A549 (cell line): ENCODE measurements around the gene XPO4. TPM values are rescaled to one million over a fixed set of nuclear protein-coding genes. Genes with fewer than 3 reads are reported as not detected.

Source experiments
- ATAC-seq, 2 experiments: fragments of 200-7000 bp in 1 of 2; fragments of >200 bp in 1 of 2; cut with Nextera tagmentation in 1 of 2; cut with Tn5 transposase in 1 of 2; 3 replicates each; pipeline versions ENCODE4 v1.8.0 to v1.9.1; 2018 to 2020; ENCODE audit warnings: mild to moderate bottlenecking in 1 of 2, moderate library complexity in 1 of 2
- CTCF ChIA-PET: fragments of 300-600 bp; sonication (Branson Sonifier 250); formaldehyde crosslinking; extraction: SDS; loops from one replicate; lab custom pipeline; 2021; ENCODE audit warnings: antibody characterized with exemption, inconsistent platforms; lab: Yijun Ruan, JAX
- POLR2A ChIA-PET: fragments of 350-600 bp; formaldehyde crosslinking; extraction: SDS; loops from one replicate; lab custom pipeline; 2021; ENCODE audit warnings: antibody characterized with exemption, inconsistent platforms; lab: Yijun Ruan, JAX
- DNase-seq, 2 experiments: peaks; one replicate each; pipeline versions ENCODE4 v3.0.0 to v3.0.0-alpha.2; 2011 to 2016; ENCODE audit warnings: low read depth in 1 of 2, low spot score in 1 of 2
- FAIRE-seq: peaks from 2 replicates; lab custom pipeline; 2011; peaks lifted over from hg19 to GRCh38; lab: Jason Lieb, UNC
- H3K27ac ChIP-seq, 2 experiments: fragments of >200 bp; sonication (Bioruptor Twin); formaldehyde crosslinking; 3 replicates each; pipeline ENCODE4 v1.5.1; 2016 to 2017
- H3K4me1 ChIP-seq: fragments of >200 bp; sonication (Bioruptor Twin); formaldehyde crosslinking; 3 replicates; pipeline ENCODE4 v1.6.1; 2016
- H3K4me2 ChIP-seq: fragments of >200 bp; sonication (Bioruptor Twin); formaldehyde crosslinking; 3 replicates; pipeline ENCODE4 v1.6.1; 2016
- H3K4me3 ChIP-seq: fragments of >200 bp; sonication (Bioruptor Twin); formaldehyde crosslinking; 3 replicates; pipeline ENCODE4 v1.5.1; 2016
- H3K9me3 ChIP-seq: fragments of >200 bp; sonication (Bioruptor Twin); formaldehyde crosslinking; 3 replicates; pipeline ENCODE4 v1.6.1; 2016
- BCL3 ChIP-seq: fragments of >200 bp; sonication (Bioruptor Twin); formaldehyde crosslinking; IDR thresholded peaks from 3 replicates; pipeline ENCODE4 v1.6.1; 2016
- CHD2 ChIP-seq: fragments of 150-350 bp; IDR thresholded peaks from 2 replicates; pipeline ENCODE4 v1.6.1; 2014; ENCODE audit warnings: low read length; ENCODE audit not compliant: partially characterized antibody
- CHD4 ChIP-seq: fragments of 200-600 bp; sonication (generic); IDR thresholded peaks from 2 replicates; pipeline ENCODE4 v1.6.1; 2016; ENCODE audit warnings: antibody characterized with exemption, mild to moderate bottlenecking, borderline replicate concordance
- E2F6 ChIP-seq: IDR thresholded peaks from 2 replicates; pipeline ENCODE4 v1.6.1; 2012; ENCODE audit warnings: low read depth, borderline replicate concordance
- GATA3 ChIP-seq: IDR thresholded peaks from 2 replicates; pipeline ENCODE4 v1.6.1; 2012; ENCODE audit warnings: borderline replicate concordance
- HDAC2 ChIP-seq: fragments of 200-600 bp; sonication (generic); IDR thresholded peaks from 2 replicates; pipeline ENCODE4 v1.6.1; 2016
- HOXA7 ChIP-seq: fragments of 250-450 bp; sonication (Bioruptor Pico); IDR thresholded peaks from 2 replicates; pipeline ENCODE4 v1.5.0; 2020; ENCODE audit warnings: mild to moderate bottlenecking, moderate library complexity
- JUNB ChIP-seq: fragments of >200 bp; sonication (Bioruptor Twin); formaldehyde crosslinking; IDR thresholded peaks from 2 replicates; pipeline ENCODE4 v1.6.1; 2016
- KDM1A ChIP-seq: fragments of 200-600 bp; sonication (generic); IDR thresholded peaks from 2 replicates; pipeline ENCODE4 v1.6.1; 2016; ENCODE audit warnings: low read depth, mild to moderate bottlenecking
- KDM5A ChIP-seq: fragments of 200-600 bp; sonication (generic); IDR thresholded peaks from 2 replicates; pipeline ENCODE4 v1.6.1; 2016; ENCODE audit warnings: antibody characterized with exemption, mild to moderate bottlenecking
- MAFK ChIP-seq: fragments of 450-650 bp; IDR thresholded peaks from 2 replicates; pipeline ENCODE4 v1.6.1; 2014; ENCODE audit not compliant: partially characterized antibody
- MYC ChIP-seq: IDR thresholded peaks from 2 replicates; pipeline ENCODE4 v1.6.1; 2012; ENCODE audit warnings: mild to moderate bottlenecking, inconsistent platforms, low read length, improper control_type of control experiment, borderline replicate concordance
- NFE2L2 ChIP-seq: fragments of 150-350 bp; conservative IDR thresholded peaks from 2 replicates; pipeline ENCODE4 v1.6.1; 2014; ENCODE audit warnings: low read length
- PBX3 ChIP-seq: IDR thresholded peaks from 2 replicates; pipeline ENCODE4 v1.6.1; 2012
- POLR2A ChIP-seq: IDR thresholded peaks from 2 replicates; pipeline ENCODE4 v1.6.1; 2012; ENCODE audit warnings: mild to moderate bottlenecking, low read length
- POLR2AphosphoS2 ChIP-seq: conservative IDR thresholded peaks from 2 replicates; pipeline ENCODE4 v1.6.1; 2012; ENCODE audit warnings: low read length, improper control_type of control experiment, inconsistent platforms
- RAD21 ChIP-seq, 2 experiments: fragments of >200 bp in 1 of 2; sonication (Bioruptor Twin) in 1 of 2; formaldehyde crosslinking in 1 of 2; IDR thresholded peaks in 1 of 2; conservative IDR thresholded peaks in 1 of 2; 2 replicates in 1 of 2; 3 replicates in 1 of 2; pipeline ENCODE4 v1.6.1; 2012 to 2018; ENCODE audit warnings: inconsistent platforms in 1 of 2
- RFX5 ChIP-seq: fragments of 450-650 bp; IDR thresholded peaks from 2 replicates; pipeline ENCODE4 v1.7.1; 2014; ENCODE audit warnings: antibody characterized with exemption, mild to moderate bottlenecking, moderate library complexity
- WGBS: methylation state at CpG from one replicate; pipeline ENCODE4 v1.1.6; 2017; ENCODE audit errors: missing lambda C conversion rate; 5-methylcytosine and 5-hydroxymethylcytosine counted together
- polyA plus RNA-seq, 4 experiments: library from polyadenylated mRNA; depleted of rRNA in 3 of 4; stranded (reverse); fragments of >200 nt; fragmentation: RNase III in 1 of 4; extraction: RNeasy Plus Mini Kit Qiagen cat#74134 plus additional on column Dnase treatment in 1 of 4; gene quantifications; 2 replicates in 3 of 4; 3 replicates in 1 of 4; pipeline ENCODE4 v1.2.3, GENCODE V29; 2011 to 2017
- TF ChIP-seq, protein P1 (sequence below): fragments of >200 bp; sonication (Bioruptor Twin); formaldehyde crosslinking; IDR thresholded peaks from 2 replicates; pipeline ENCODE4 v1.6.1; 2016
- TF ChIP-seq, protein P2 (sequence below): fragments of 250-450 bp; sonication (Bioruptor Pico); IDR thresholded peaks from 2 replicates; pipeline ENCODE4 v1.5.0; 2021; ENCODE audit warnings: mild to moderate bottlenecking, moderate library complexity, borderline replicate concordance
- TF ChIP-seq, protein P3 (sequence below): fragments of 250-450 bp; sonication (Bioruptor Pico); IDR thresholded peaks from 2 replicates; pipeline ENCODE4 v1.5.0; 2020; ENCODE audit warnings: low read depth, mild to moderate bottlenecking, moderate library complexity

Gene XPO4
- polyA plus RNA-seq, 2 of the 4 experiments (the other 2 are of a cell fraction), result 7.3 to 16.6 TPM

DNA sequence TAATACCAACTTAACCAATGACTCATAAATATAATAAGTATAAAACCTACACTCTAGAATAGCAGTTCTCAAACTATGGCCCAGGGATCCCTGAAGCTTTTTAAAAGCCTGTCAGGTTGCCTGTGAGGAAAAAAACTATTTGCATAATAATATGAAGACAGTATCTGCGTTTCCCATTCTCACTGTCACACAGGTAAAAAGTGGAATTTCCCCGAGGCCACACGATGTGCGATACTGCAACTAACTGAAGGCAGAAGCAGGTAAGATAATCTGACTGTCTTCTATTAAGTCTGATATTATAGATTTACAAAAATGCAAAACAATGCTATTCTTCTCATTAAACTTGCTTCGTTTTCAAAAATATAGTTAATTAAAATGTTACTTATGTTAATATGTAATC lies 76.2 kb downstream of the XPO4 start:
- CTCF ChIA-PET, result interaction anchor here (0.8 to 1.1 kb wide), 2 partner anchors 332 to 333 kb away, joined by 3 read pairs; no protein-coding TSS in a partner anchor
- no peak for ATAC-seq

DNA sequence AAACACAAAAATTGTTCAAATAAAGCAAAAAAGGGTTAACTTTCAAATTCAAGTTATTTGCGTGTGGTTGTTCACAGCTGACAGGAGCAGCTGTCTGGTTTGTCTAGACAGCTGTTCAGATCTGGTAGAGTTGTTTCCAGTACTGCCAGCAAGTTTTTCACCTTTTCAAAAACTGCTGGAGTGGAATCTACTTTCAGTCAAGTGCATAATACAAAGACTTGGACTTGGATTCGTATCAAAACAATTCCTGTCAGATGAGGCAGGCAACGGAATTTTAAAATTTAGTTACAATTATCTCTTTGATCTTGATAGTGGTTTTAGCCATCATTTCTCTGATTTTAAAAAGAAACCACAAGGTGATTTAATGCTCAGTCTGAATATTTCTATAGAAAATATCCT lies 77.1 kb downstream of the XPO4 start:
- ATAC-seq, result no peak
- no peak overlapping the region for H3K4me2 ChIP-seq
- CTCF ChIA-PET, result interaction anchor here (0.9 kb wide), 1 partner anchor 10 kb away, joined by 3 read pairs; no protein-coding TSS in a partner anchor
- no peak for DNase-seq
- POLR2A ChIA-PET, result no interaction called here
- 0 out of 3 replicates have a peak, but pooled peaks cover 3% of the 10 kb centered on the region for H3K4me1 ChIP-seq
- TF ChIP-seq, protein P1, sequence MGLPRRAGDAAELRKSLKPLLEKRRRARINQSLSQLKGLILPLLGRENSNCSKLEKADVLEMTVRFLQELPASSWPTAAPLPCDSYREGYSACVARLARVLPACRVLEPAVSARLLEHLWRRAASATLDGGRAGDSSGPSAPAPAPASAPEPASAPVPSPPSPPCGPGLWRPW, result no peak
- no peak overlapping the region for H3K27ac ChIP-seq
- no peak for FAIRE-seq
- no peak overlapping the region for H3K4me3 ChIP-seq
- WGBS, result 95% methylated on average over 3 of the region's 3 CpGs
- H3K9me3 ChIP-seq, result no peaks in the 10 kb centered on the region

More for the DNA sequence above, 76.2 kb downstream of the XPO4 start:
- H3K4me3 ChIP-seq, result no peak overlapping the region
- DNase-seq (no peak), FAIRE-seq (no peak)
- POLR2A ChIA-PET, result no interaction called here
- H3K27ac ChIP-seq, result no peak overlapping the region
- H3K9me3 ChIP-seq, result no peaks in the 10 kb centered on the region
- TF ChIP-seq, protein P2, sequence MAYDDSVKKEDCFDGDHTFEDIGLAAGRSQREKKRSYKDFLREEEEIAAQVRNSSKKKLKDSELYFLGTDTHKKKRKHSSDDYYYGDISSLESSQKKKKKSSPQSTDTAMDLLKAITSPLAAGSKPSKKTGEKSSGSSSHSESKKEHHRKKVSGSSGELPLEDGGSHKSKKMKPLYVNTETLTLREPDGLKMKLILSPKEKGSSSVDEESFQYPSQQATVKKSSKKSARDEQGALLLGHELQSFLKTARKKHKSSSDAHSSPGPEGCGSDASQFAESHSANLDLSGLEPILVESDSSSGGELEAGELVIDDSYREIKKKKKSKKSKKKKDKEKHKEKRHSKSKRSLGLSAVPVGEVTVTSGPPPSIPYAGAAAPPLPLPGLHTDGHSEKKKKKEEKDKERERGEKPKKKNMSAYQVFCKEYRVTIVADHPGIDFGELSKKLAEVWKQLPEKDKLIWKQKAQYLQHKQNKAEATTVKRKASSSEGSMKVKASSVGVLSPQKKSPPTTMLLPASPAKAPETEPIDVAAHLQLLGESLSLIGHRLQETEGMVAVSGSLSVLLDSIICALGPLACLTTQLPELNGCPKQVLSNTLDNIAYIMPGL (CRISPR knock-in tag), result no peak
- no peak for TF ChIP-seq KDM5A
- no peak for TF ChIP-seq NFE2L2
- no peak for TF ChIP-seq MYC
- no peak for TF ChIP-seq E2F6
- no peak for TF ChIP-seq CHD2
- TF ChIP-seq POLR2A, result no peak
- no peak for TF ChIP-seq HOXA7 (CRISPR knock-in tag)
- TF ChIP-seq HDAC2, result no peak
- no peak for TF ChIP-seq POLR2AphosphoS2
- no peak for TF ChIP-seq BCL3
- no peak for TF ChIP-seq GATA3
- no peak for TF ChIP-seq KDM1A
- TF ChIP-seq PBX3, result no peak
- TF ChIP-seq, protein P3, sequence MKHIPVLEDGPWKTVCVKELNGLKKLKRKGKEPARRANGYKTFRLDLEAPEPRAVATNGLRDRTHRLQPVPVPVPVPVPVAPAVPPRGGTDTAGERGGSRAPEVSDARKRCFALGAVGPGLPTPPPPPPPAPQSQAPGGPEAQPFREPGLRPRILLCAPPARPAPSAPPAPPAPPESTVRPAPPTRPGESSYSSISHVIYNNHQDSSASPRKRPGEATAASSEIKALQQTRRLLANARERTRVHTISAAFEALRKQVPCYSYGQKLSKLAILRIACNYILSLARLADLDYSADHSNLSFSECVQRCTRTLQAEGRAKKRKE (CRISPR knock-in tag), result no peak
- no peak for TF ChIP-seq CHD4
- no peak for TF ChIP-seq RFX5
- no peak for TF ChIP-seq JUNB
- no peak for TF ChIP-seq MAFK
- TF ChIP-seq RAD21 (conservative IDR thresholded peaks at IDR 0.05 in 1 of 2, IDR thresholded peaks at IDR 0.05 in 1 of 2), result no peak
- 91% methylated on average over 5 of the region's 5 CpGs for WGBS
- H3K4me1 ChIP-seq, result 0 out of 3 replicates have a peak, but pooled peaks cover 3% of the 10 kb centered on the region
- H3K4me2 ChIP-seq, result no peak overlapping the region
